PC-9 (cell line): ENCODE data around the gene XPNPEP3. TPM values are rescaled to one million over a fixed set of nuclear protein-coding genes. Genes with fewer than 3 reads are reported as not detected.

Experiments used
- BruUV-seq: library from RNA; stranded (reverse); fragments of 400-500 nt; replicated peaks from 2 replicates; lab custom pipeline; 2021; lab: Mats Ljungman, UMichigan
- CTCF ChIA-PET: fragments of 300-600 bp; sonication (Branson Sonifier 250); formaldehyde crosslinking; loops from one replicate; lab custom pipeline; 2022; ENCODE audit warnings: antibody characterized with exemption; lab: Charles Lee
- POLR2A ChIA-PET: fragments of 300-600 bp; sonication (Branson Sonifier 250); formaldehyde crosslinking; loops from one replicate; lab custom pipeline; 2022; ENCODE audit warnings: antibody characterized with exemption; ENCODE audit not compliant: unreplicated experiment; lab: Charles Lee
- DNase-seq, 2 experiments: peaks; one replicate each; pipeline versions ENCODE4 v3.0.0 to v3.0.0-alpha.2; 2015 to 2022; ENCODE audit warnings: mixed read lengths in 1 of 2
- H2AFZ ChIP-seq: fragments of 200-600 bp; sonication (generic); 2 replicates; pipeline ENCODE4 v1.8.1; 2017; ENCODE audit warnings: antibody characterized with exemption
- H3F3A ChIP-seq: fragments of 200-600 bp; sonication (generic); 2 replicates; pipeline ENCODE4 v1.8.1; 2017; ENCODE audit warnings: antibody characterized with exemption, mild to moderate bottlenecking, low read depth; ENCODE audit not compliant: insufficient read depth
- H3K27ac ChIP-seq: fragments of 200-600 bp; sonication (generic); 2 replicates; pipeline ENCODE4 v1.6.1; 2016; ENCODE audit warnings: mixed run types
- H3K27me3 ChIP-seq: fragments of 200-600 bp; sonication (generic); 2 replicates; pipeline ENCODE4 v1.6.1; 2016; ENCODE audit warnings: low read depth, mixed run types; ENCODE audit not compliant: insufficient read depth
- H3K36me3 ChIP-seq: fragments of 200-600 bp; sonication (generic); 2 replicates; pipeline ENCODE4 v1.6.1; 2016; ENCODE audit warnings: low read depth, mixed run types
- H3K4me1 ChIP-seq: fragments of 200-600 bp; sonication (generic); replicated peaks from 2 replicates; pipeline ENCODE4 v1.6.1; 2016; ENCODE audit warnings: mixed run types; ENCODE audit not compliant: insufficient read depth
- H3K4me2 ChIP-seq: fragments of 200-600 bp; sonication (generic); 2 replicates; pipeline ENCODE4 v1.6.1; 2017; ENCODE audit warnings: mixed run types
- H3K4me3 ChIP-seq: fragments of 200-600 bp; sonication (generic); 2 replicates; pipeline ENCODE4 v1.6.1; 2016; ENCODE audit warnings: mixed run types
- H3K79me2 ChIP-seq: fragments of 200-600 bp; sonication (generic); 2 replicates; pipeline ENCODE4 v1.6.1; 2017; ENCODE audit warnings: low read depth, mixed run types
- H3K9me2 ChIP-seq: fragments of 200-600 bp; sonication (generic); 2 replicates; pipeline ENCODE4 v1.8.1; 2017; ENCODE audit warnings: mild to moderate bottlenecking; ENCODE audit not compliant: insufficient read depth
- H3K9me3 ChIP-seq: fragments of 200-600 bp; sonication (generic); 2 replicates; pipeline ENCODE4 v1.8.1; 2016; ENCODE audit warnings: low read depth; ENCODE audit not compliant: insufficient read depth
- H4K20me1 ChIP-seq: fragments of 200-600 bp; sonication (generic); 2 replicates; pipeline ENCODE4 v1.8.1; 2017; ENCODE audit not compliant: insufficient read depth
- CTCF ChIP-seq: fragments of 200-600 bp; sonication (generic); conservative IDR thresholded peaks from 2 replicates; pipeline ENCODE4 v1.6.1; 2017; ENCODE audit warnings: mixed run types, antibody characterized with exemption, mild to moderate bottlenecking, moderate library complexity
- EZH2 ChIP-seq: fragments of 200-600 bp; sonication (generic); IDR thresholded peaks from 2 replicates; pipeline ENCODE4 v1.8.0; 2017; ENCODE audit warnings: antibody characterized with exemption, low read depth
- intact Hi-C: fragments of 100-400 bp; cut with micrococcal nuclease; formaldehyde crosslinking; loops from one replicate; pipeline ENCODE4 v1.10.0; 2022; ENCODE audit not compliant: unreplicated experiment
- total RNA-seq: library from RNA; stranded (reverse); gene quantifications from 2 replicates; pipeline ENCODE4 v1.2.3, GENCODE V29; 2021

The XPNPEP3 gene
- total RNA-seq, 1 experiment from 2014 or later: 42.7 TPM

GRCh38 chr22:40954113-40954512, 97.2 kb downstream of the XPNPEP3 start:
- peaks cover 73% of the 10 kb centered on the region for H3K79me2 ChIP-seq

GRCh38 chr22:40955571-40955970, 98.6 kb downstream of the XPNPEP3 start:
- Histone ChIP-seq H3K27ac (no peak overlapping the region), H3K9me2 (no peaks in the 10 kb centered on the region), H3K27me3 (no peaks in the 10 kb centered on the region), H3K36me3 (peaks cover 36% of the 10 kb centered on the region), H3K4me3 (no peak overlapping the region), H3F3A (peaks cover 9% of the 10 kb centered on the region; the same call in 1 of the 2 replicates), H3K9me3 (no peaks in the 10 kb centered on the region), H2AFZ (no peak overlapping the region), H3K79me2 (peaks cover 84% of the 10 kb centered on the region), H4K20me1 (peaks cover 28% of the 10 kb centered on the region), H3K4me2 (no peak overlapping the region), H3K4me1 (peaks cover 14% of the 10 kb centered on the region)
- ChIA-PET POLR2A (no interaction called here), CTCF (no interaction called here)
- DNase-seq: no peak
- TF ChIP-seq EZH2: no peak
- TF ChIP-seq CTCF: no peak
- intact Hi-C loops: no loop called here
- no TSS peak for BruUV-seq

More at GRCh38 chr22:40954113-40954512, 97.2 kb downstream of the XPNPEP3 start:
- Histone ChIP-seq H3K4me2 (no peak overlapping the region), H3K4me1 (peaks cover 14% of the 10 kb centered on the region), H3K36me3 (peaks cover 36% of the 10 kb centered on the region), H3F3A (peaks cover 9% of the 10 kb centered on the region; the same call in 1 of the 2 replicates), H2AFZ (no peak overlapping the region), H3K4me3 (no peak overlapping the region), H3K27ac (no peak overlapping the region), H4K20me1 (peaks cover 20% of the 10 kb centered on the region), H3K9me2 (no peaks in the 10 kb centered on the region), H3K9me3 (no peaks in the 10 kb centered on the region), H3K27me3 (no peaks in the 10 kb centered on the region)
- intact Hi-C loops: no loop called here
- no TSS peak for BruUV-seq
- POLR2A ChIA-PET: no interaction called here
- no peak for DNase-seq
- CTCF ChIA-PET: interaction anchor here (0.6 kb wide), 1 partner anchor 587 kb away, joined by 3 read pairs; no protein-coding TSS in a partner anchor
- TF ChIP-seq EZH2 (no peak), CTCF (no peak)

- no TSS peak for BruUV-seq
- DNase-seq: no peak
- Histone ChIP-seq H3K4me2 (no peak overlapping the region), H3F3A (peaks cover 15% of the 10 kb centered on the region; the same call in 1 of the 2 replicates), H3K9me2 (no peaks in the 10 kb centered on the region), H2AFZ (no peak overlapping the region), H3K36me3 (peaks cover 36% of the 10 kb centered on the region), H3K4me1 (peaks cover 9% of the 10 kb centered on the region), H3K27ac (no peak overlapping the region), H3K9me3 (no peaks in the 10 kb centered on the region), H3K79me2 (peaks cover 87% of the 10 kb centered on the region), H3K27me3 (no peaks in the 10 kb centered on the region), H3K4me3 (no peak overlapping the region), H4K20me1 (peaks cover 28% of the 10 kb centered on the region)
- intact Hi-C loops: no loop called here
- ChIA-PET POLR2A (no interaction called here), CTCF (interaction anchor here (0.7 kb wide), 1 partner anchor 14 kb away, joined by 4 read pairs; no protein-coding TSS in a partner anchor)
- TF ChIP-seq EZH2 (no peak), CTCF (no peak)
Observed at GRCh38 chr22:40957601-40958000, 100.7 kb downstream of the XPNPEP3 start.
